Effector CD4-positive, alpha-beta T cell (primary cell): Measurements from ENCODE around the gene SPRED2.

Experiments used
- DNase-seq: peaks from one replicate; pipeline ENCODE4 v3.0.0-alpha.2; 2020

The SPRED2 gene

GRCh38 chr2:65267008-65267407 lies 165.4 kb downstream of the SPRED2 start:
- DNase-seq = no peak

- DNase-seq = no peak
These were observed 166.7 kb downstream of the SPRED2 start for GRCh38 chr2:65265671-65266045.

GRCh38 chr2:65264821-65265670 lies 167.4 kb downstream of the SPRED2 start:
- DNase-seq = no peak

- DNase-seq = no peak
These were observed 168.4 kb downstream of the SPRED2 start for GRCh38 chr2:65263986-65264385.

GRCh38 chr2:65263262-65263661 lies 169.1 kb downstream of the SPRED2 start:
- no peak for DNase-seq

GRCh38 chr2:65261676-65262075 lies 170.7 kb downstream of the SPRED2 start:
- DNase-seq = no peak
